Measurements from ENCODE around the gene MIS12. TPM values are rescaled to one million over a fixed set of nuclear protein-coding genes. Genes with fewer than 3 reads are reported as not detected.

The MIS12 gene
- total and polyA plus RNA-seq, 2 of the 4 experiments (the other 2 are of a cell fraction), result 7.5 to 11.7 TPM

DNA sequence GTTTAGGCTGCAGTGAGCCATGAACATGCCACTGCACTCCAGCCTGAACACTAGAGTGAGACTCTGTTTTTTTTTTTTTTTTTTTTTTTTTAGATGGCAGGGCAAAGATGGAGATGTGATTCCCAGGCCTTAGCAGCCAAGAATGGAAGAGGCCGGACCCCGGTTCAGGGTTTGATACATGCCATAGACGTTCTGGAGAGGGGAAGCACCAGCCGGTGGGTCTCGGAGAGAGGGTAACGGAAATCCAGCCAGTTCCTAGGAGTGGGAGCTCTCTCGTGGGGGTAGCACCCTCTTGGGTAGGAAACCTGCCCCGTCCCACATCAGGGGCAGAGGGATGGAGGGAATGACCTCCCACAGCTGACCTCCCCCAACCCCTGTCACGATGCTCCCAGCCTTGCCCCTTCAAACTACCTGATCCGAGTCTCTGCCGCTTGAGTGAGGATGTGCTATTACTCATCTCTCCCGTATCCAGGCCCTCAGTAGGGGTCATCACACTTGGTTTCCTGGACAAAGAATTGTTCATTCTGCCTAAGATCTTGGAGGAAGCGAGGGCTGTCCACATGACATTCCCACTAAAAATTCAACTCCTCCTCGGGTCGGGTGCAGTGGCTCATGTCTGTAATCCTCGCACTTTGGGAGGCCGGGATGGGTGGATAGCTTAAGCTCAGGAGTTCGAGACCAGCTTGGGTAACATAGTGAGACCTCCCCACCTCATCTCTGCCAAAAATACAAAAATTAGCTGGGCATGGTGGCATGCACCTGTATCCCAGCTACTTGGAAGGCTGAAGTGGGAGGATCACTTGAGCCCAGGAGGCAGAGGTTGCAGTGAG is 47.3 kb downstream of the MIS12 start:
- CTCF ChIA-PET, result no interaction called here
- peaks cover 24% of the 10 kb centered on the region for H3K36me3 ChIP-seq (ENCODE audit: control insufficient read depth, insufficient read depth, low read length)
- no peak for DNase-seq
- TF ChIP-seq CEBPB (IDR thresholded peaks at IDR 0.05; ENCODE audit: low read depth, low read length) (no peak), MAZ (IDR thresholded peaks at IDR 0.05; ENCODE audit: borderline replicate concordance, low read depth, low read length) (no peak), RAD21 (IDR thresholded peaks at IDR 0.05; ENCODE audit: low read length) (no peak), RCOR1 (IDR thresholded peaks at IDR 0.05; ENCODE audit: insufficient replicate concordance, low read length) (no peak), RFX5 (IDR thresholded peaks at IDR 0.05; ENCODE audit: low read depth, low read length) (no peak), POLR2A (IDR thresholded peaks at IDR 0.05; ENCODE audit: low read depth, low read length) (no peak), NFE2L2 (IDR thresholded peaks at IDR 0.05; ENCODE audit: low read depth, low read length) (no peak), CHD1 (IDR thresholded peaks at IDR 0.05; ENCODE audit: low read depth, low read length) (no peak), MXI1 (IDR thresholded peaks at IDR 0.05; ENCODE audit: borderline replicate concordance, low read depth, low read length) (no peak), BHLHE40 (IDR thresholded peaks at IDR 0.05; ENCODE audit: low read depth, low read length) (no peak), FOS (IDR thresholded peaks at IDR 0.05; ENCODE audit: low read depth, low read length) (no peak), SMC3 (IDR thresholded peaks at IDR 0.05; ENCODE audit: low read depth, low read length) (no peak)
- TF ChIP-seq, protein P1, sequence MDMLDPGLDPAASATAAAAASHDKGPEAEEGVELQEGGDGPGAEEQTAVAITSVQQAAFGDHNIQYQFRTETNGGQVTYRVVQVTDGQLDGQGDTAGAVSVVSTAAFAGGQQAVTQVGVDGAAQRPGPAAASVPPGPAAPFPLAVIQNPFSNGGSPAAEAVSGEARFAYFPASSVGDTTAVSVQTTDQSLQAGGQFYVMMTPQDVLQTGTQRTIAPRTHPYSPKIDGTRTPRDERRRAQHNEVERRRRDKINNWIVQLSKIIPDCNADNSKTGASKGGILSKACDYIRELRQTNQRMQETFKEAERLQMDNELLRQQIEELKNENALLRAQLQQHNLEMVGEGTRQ (IDR thresholded peaks at IDR 0.05; ENCODE audit: low read depth, low read length), result no peak
- TF ChIP-seq, protein P2, sequence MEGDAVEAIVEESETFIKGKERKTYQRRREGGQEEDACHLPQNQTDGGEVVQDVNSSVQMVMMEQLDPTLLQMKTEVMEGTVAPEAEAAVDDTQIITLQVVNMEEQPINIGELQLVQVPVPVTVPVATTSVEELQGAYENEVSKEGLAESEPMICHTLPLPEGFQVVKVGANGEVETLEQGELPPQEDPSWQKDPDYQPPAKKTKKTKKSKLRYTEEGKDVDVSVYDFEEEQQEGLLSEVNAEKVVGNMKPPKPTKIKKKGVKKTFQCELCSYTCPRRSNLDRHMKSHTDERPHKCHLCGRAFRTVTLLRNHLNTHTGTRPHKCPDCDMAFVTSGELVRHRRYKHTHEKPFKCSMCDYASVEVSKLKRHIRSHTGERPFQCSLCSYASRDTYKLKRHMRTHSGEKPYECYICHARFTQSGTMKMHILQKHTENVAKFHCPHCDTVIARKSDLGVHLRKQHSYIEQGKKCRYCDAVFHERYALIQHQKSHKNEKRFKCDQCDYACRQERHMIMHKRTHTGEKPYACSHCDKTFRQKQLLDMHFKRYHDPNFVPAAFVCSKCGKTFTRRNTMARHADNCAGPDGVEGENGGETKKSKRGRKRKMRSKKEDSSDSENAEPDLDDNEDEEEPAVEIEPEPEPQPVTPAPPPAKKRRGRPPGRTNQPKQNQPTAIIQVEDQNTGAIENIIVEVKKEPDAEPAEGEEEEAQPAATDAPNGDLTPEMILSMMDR (conservative IDR thresholded peaks at IDR 0.05; ENCODE audit: low read depth, low read length), result no peak
- TF ChIP-seq, protein P3, sequence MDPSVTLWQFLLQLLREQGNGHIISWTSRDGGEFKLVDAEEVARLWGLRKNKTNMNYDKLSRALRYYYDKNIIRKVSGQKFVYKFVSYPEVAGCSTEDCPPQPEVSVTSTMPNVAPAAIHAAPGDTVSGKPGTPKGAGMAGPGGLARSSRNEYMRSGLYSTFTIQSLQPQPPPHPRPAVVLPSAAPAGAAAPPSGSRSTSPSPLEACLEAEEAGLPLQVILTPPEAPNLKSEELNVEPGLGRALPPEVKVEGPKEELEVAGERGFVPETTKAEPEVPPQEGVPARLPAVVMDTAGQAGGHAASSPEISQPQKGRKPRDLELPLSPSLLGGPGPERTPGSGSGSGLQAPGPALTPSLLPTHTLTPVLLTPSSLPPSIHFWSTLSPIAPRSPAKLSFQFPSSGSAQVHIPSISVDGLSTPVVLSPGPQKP (IDR thresholded peaks at IDR 0.05; ENCODE audit: borderline replicate concordance, low read depth, low read length), result no peak

More for the DNA sequence above, 47.3 kb downstream of the MIS12 start:
- Histone ChIP-seq H3K9me1 (ENCODE audit: insufficient read depth, low read length) (0 out of 2 replicates have a peak, but pooled peaks cover 2% of the 10 kb centered on the region), H2AK5ac (ENCODE audit: low read depth, low read length) (no peak overlapping the region), H2BK5ac (ENCODE audit: low read depth, low read length, poor library complexity, severe bottlenecking) (no peak overlapping the region), H3K4me3 (ENCODE audit: insufficient read depth, low read depth, low read length) (no peak overlapping the region), H3K4ac (ENCODE audit: low read depth, low read length) (no peak overlapping the region), H2BK120ac (ENCODE audit: low read depth, low read length) (no peak overlapping the region), H2AK9ac (replicated peaks; ENCODE audit: low read depth, low read length, poor library complexity) (no peak overlapping the region), H3K14ac (replicated peaks; ENCODE audit: low read depth, low read length) (no peak overlapping the region), H3K23ac (ENCODE audit: low read depth, low read length) (no peak overlapping the region), H4K5ac (ENCODE audit: low read depth, low read length) (no peak overlapping the region), H3K27ac (ENCODE audit: insufficient read depth, low read length) (no peak overlapping the region), H4K8ac (ENCODE audit: low read depth in 2 of 2, low read length in 2 of 2) (no peak overlapping the region), H4K20me1 (ENCODE audit: insufficient read depth, low read length) (no peaks in the 10 kb centered on the region), H3K9me3 (ENCODE audit: control insufficient read depth, insufficient read depth, low read length) (no peaks in the 10 kb centered on the region), H3K56ac (ENCODE audit: extremely low read depth, insufficient read depth, low read length) (no peak overlapping the region), H3K9ac (ENCODE audit: low read depth, low read length) (no peak overlapping the region), H4K91ac (ENCODE audit: insufficient read depth, low read depth, low read length) (no peak overlapping the region), H2BK20ac (ENCODE audit: low read depth, low read length) (no peak overlapping the region), H3K4me2 (ENCODE audit: low read depth, low read length) (no peak overlapping the region), H2AFZ (replicated peaks; ENCODE audit: low read length, poor library complexity) (no peak overlapping the region), H3K27me3 (ENCODE audit: control insufficient read depth, insufficient read depth, low read length) (no peaks in the 10 kb centered on the region), H3K18ac (ENCODE audit: low read depth, low read length) (no peak overlapping the region), H3K79me1 (ENCODE audit: low read depth in 1 of 2, low read length in 2 of 2) (no peaks in the 10 kb centered on the region), H2BK15ac (ENCODE audit: low read depth, low read length) (no peak overlapping the region), H3K4me1 (ENCODE audit: control insufficient read depth, insufficient read depth, low read length) (peaks cover 2% of the 10 kb centered on the region; the same call in 1 of the 2 replicates)
- WGBS, 2 experiments (ENCODE audit: extremely low coverage in 2 of 2, insufficient read length in 1 of 2), result 100% methylated on average over 1 of the region's 18 CpGs; no CpG with 5 or more reads in 1 of the 2 experiments
- in situ Hi-C loops (cut with MboI; ENCODE audit: low sequenced_read_pairs) (no loop called here), dilution Hi-C loops (cut with HindIII; ENCODE audit: low sequenced_read_pairs, unreplicated experiment) (no loop called here), intact Hi-C loops (cut with micrococcal nuclease) (no loop called here)
- ATAC-seq (ENCODE audit: low read depth), result no peak
- BruUV-seq (replicated peaks), result no TSS peak
- POLR2A ChIA-PET (ENCODE audit: unreplicated experiment), result no interaction called here

Measured in IMR-90 (cell line).